ENCODE results near the gene NVL. TPM values are rescaled to one million over a fixed set of nuclear protein-coding genes. Genes with fewer than 3 reads are reported as not detected.

The NVL gene
- total RNA-seq, 1 donor from 2014 or later: 44.4 TPM

- H3K4me1 Mint-ChIP-seq: peaks cover 21% of the 10 kb centered on the region
- H3K36me3 Mint-ChIP-seq (ENCODE audit: low read depth): peaks cover 14% of the 10 kb centered on the region
- ATAC-seq (ENCODE audit: low read depth): no peak
- no peaks in the 10 kb centered on the region for H3K27me3 Mint-ChIP-seq
- ChIA-PET CTCF (no interaction called here), POLR2A (interaction anchor here (1.2 kb wide), 1 partner anchor 16 kb away, joined by 13 read pairs; the partner anchor contains the start of gene DEGS1)
- no peak overlapping the region for H3K27ac Mint-ChIP-seq
- no peak for DNase-seq
- intact Hi-C loops (cut with micrococcal nuclease): no loop called here
- TF ChIP-seq, protein P1, sequence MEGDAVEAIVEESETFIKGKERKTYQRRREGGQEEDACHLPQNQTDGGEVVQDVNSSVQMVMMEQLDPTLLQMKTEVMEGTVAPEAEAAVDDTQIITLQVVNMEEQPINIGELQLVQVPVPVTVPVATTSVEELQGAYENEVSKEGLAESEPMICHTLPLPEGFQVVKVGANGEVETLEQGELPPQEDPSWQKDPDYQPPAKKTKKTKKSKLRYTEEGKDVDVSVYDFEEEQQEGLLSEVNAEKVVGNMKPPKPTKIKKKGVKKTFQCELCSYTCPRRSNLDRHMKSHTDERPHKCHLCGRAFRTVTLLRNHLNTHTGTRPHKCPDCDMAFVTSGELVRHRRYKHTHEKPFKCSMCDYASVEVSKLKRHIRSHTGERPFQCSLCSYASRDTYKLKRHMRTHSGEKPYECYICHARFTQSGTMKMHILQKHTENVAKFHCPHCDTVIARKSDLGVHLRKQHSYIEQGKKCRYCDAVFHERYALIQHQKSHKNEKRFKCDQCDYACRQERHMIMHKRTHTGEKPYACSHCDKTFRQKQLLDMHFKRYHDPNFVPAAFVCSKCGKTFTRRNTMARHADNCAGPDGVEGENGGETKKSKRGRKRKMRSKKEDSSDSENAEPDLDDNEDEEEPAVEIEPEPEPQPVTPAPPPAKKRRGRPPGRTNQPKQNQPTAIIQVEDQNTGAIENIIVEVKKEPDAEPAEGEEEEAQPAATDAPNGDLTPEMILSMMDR (IDR thresholded peaks at IDR 0.05): no peak
- H3K9me3 Mint-ChIP-seq: no peaks in the 10 kb centered on the region
- no peak overlapping the region for H3K4me3 Mint-ChIP-seq
Measured at GRCh38 chr1:224198572-224198971, 131.4 kb downstream of the NVL start.

GRCh38 chr1:224196813-224197600 lies 133.0 kb downstream of the NVL start:
- ChIA-PET POLR2A (interaction anchor here (0.7 kb wide), 2 partner anchors 58 to 74 kb away, joined by 5 to 8 read pairs; no protein-coding TSS in a partner anchor), CTCF (no interaction called here)
- TF ChIP-seq, protein P1 (IDR thresholded peaks at IDR 0.05): no peak
- Mint-ChIP-seq H3K36me3 (ENCODE audit: low read depth) (peaks cover 26% of the 10 kb centered on the region), H3K27me3 (no peaks in the 10 kb centered on the region), H3K4me1 (peaks cover 20% of the 10 kb centered on the region), H3K9me3 (no peaks in the 10 kb centered on the region), H3K27ac (no peak overlapping the region), H3K4me3 (no peak overlapping the region)
- DNase-seq: no peak
- ATAC-seq (ENCODE audit: low read depth): no peak
- intact Hi-C loops (cut with micrococcal nuclease): no loop called here

DNA sequence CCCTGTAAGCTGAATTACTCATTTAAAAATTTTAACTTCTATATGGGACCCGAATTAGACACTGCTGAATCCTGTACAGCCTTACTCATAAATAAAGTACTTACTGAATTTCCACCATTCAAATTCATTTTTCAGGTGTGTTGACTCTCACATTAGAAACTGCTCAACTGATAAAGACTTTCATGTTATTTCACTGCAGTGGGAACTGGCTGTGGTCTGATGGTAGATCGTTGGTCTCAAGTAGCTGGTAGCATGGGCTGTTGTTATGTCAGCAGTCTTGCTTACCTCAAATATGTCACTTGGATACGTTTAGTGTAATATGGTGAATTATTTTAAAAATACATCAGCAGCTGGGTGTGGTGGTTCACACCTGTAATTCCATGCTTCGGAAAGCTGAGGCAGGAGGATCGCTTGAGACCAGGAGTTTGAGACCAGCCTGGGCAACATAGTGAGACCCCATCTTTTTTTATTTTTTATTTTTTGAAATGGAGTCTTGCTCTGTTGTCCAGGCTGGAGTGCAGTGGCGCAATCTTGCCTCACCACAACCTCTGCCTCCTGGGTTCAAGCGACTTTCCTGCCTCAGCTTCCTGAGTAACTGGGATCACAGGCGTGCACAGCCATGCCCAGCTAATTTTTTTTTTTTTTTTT lies 136.5 kb downstream of the NVL start:
- Mint-ChIP-seq H3K4me3 (no peak overlapping the region), H3K36me3 (ENCODE audit: low read depth) (peaks cover 51% of the 10 kb centered on the region), H3K27ac (peak overlapping the region; percentile 24), H3K4me1 (peaks cover 34% of the 10 kb centered on the region), H3K9me3 (peaks cover 1% of the 10 kb centered on the region), H3K27me3 (no peaks in the 10 kb centered on the region)
- ChIA-PET CTCF (interaction anchor here (0.9 kb wide), 1 partner anchor 9 kb away, joined by 3 read pairs; no protein-coding TSS in a partner anchor), POLR2A (interaction anchor here (0.8 to 3.3 kb wide), 6 partner anchors 10 to 49 kb away, joined by 3 to 43 read pairs (median 5); partner anchors contain the start of gene DEGS1)
- ATAC-seq (ENCODE audit: low read depth): no peak
- intact Hi-C loops (cut with micrococcal nuclease): no loop called here
- TF ChIP-seq, protein P1 (IDR thresholded peaks at IDR 0.05): no peak
- DNase-seq: no peak

DNA sequence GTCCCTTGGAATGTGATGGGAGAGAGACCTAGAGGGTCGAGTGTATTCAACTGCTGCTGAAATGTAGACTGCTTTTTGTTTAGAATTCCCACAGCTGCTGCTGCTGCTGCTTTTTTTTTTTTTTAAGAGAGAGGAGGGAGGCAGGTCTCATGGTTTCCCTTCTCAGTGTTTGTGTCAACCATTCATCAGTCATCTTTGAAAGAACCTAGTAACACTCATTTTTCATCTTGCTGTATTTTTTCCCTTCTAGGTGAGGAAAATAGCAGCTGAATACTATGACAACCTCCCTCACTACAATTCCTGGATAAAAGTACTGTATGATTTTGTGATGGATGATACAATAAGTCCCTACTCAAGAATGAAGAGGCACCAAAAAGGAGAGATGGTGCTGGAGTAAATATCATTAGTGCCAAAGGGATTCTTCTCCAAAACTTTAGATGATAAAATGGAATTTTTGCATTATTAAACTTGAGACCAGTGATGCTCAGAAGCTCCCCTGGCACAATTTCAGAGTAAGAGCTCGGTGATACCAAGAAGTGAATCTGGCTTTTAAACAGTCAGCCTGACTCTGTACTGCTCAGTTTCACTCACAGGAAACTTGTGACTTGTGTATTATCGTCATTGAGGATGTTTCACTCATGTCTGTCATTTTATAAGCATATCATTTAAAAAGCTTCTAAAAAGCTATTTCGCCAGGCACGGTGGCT lies 137.7 kb downstream of the NVL start:
- POLR2A ChIA-PET: interaction anchor here (0.6 to 3.3 kb wide), 8 partner anchors 8 to 48 kb away, joined by 3 to 43 read pairs (median 5); partner anchors contain the start of gene DEGS1
- CTCF ChIA-PET: no interaction called here
- Mint-ChIP-seq H3K27ac (peak overlapping the region; percentile 41), H3K9me3 (peaks cover 3% of the 10 kb centered on the region), H3K27me3 (no peaks in the 10 kb centered on the region), H3K4me1 (peaks cover 40% of the 10 kb centered on the region), H3K36me3 (ENCODE audit: low read depth) (peaks cover 56% of the 10 kb centered on the region), H3K4me3 (peak overlapping the region; percentile 15)
- intact Hi-C loops (cut with micrococcal nuclease): loop anchor here (1.0 kb wide), 1 partner anchor 9 kb away; the partner anchor contains the start of gene DEGS1
- TF ChIP-seq, protein P1 (IDR thresholded peaks at IDR 0.05): no peak
- DNase-seq (no peak), ATAC-seq (ENCODE audit: low read depth) (peak; percentile 78)
